HG02943 (cell line): ENCODE results near the gene TPPP3.

Source experiments
- ATAC-seq: cut with Tn5 transposase; IDR thresholded peaks from one replicate; pipeline ENCODE4 v1.9.1; 2021; ENCODE audit warnings: mild to moderate bottlenecking, low read depth, moderate library complexity; ENCODE audit not compliant: unreplicated experiment

The TPPP3 gene

GRCh38 chr16:67393111-67393787 is at the start of gene TPPP3:
TPPP3 (minus strand) TSS chr16:67393498; CDS start chr16:67391111, 2,387 bp downstream.
- ATAC-seq: no peak

GRCh38 chr16:67442581-67443255 is 49.4 kb upstream of the TPPP3 start:
- no peak for ATAC-seq

GRCh38 chr16:67441907-67442306 is 48.6 kb upstream of the TPPP3 start:
- no peak for ATAC-seq

GRCh38 chr16:67441271-67441753 is 48.0 kb upstream of the TPPP3 start:
- no peak for ATAC-seq

- ATAC-seq: no peak
Measured at GRCh38 chr16:67438824-67439393, 45.6 kb upstream of the TPPP3 start.

- ATAC-seq: no peak
Measured at GRCh38 chr16:67438098-67438791, 44.9 kb upstream of the TPPP3 start.

GRCh38 chr16:67437513-67437912 is 44.2 kb upstream of the TPPP3 start:
- no peak for ATAC-seq

- ATAC-seq: no peak
Measured at GRCh38 chr16:67436640-67437193, 43.4 kb upstream of the TPPP3 start.

GRCh38 chr16:67435758-67436164 is 42.5 kb upstream of the TPPP3 start:
- ATAC-seq: no peak

- ATAC-seq: no peak
Measured at GRCh38 chr16:67433131-67433719, 39.9 kb upstream of the TPPP3 start.

- ATAC-seq: no peak
Measured at GRCh38 chr16:67432506-67432890, 39.2 kb upstream of the TPPP3 start.

- ATAC-seq: no peak
Measured at GRCh38 chr16:67431775-67432505, 38.6 kb upstream of the TPPP3 start.

GRCh38 chr16:67430977-67431774 is 37.9 kb upstream of the TPPP3 start, which contains the start of gene HSD11B2:
HSD11B2 (plus strand) TSS chr16:67431121; CDS start chr16:67431249, 128 bp downstream.
- no peak for ATAC-seq

GRCh38 chr16:67430504-67430976 is 37.2 kb upstream of the TPPP3 start:
- ATAC-seq: no peak

GRCh38 chr16:67429799-67430503 is 36.7 kb upstream of the TPPP3 start:
- ATAC-seq: no peak

- ATAC-seq: no peak
Measured at GRCh38 chr16:67429053-67429798, 35.9 kb upstream of the TPPP3 start.

- no peak for ATAC-seq
Measured at GRCh38 chr16:67428146-67428731, 34.9 kb upstream of the TPPP3 start.
